Measurements from ENCODE around the gene AGAP3.

AGAP3 gene

GRCh38 chr7:151135525-151135845, 49.2 kb downstream of the AGAP3 start:
- DNase-seq (ENCODE audit: low spot score): no peak

GRCh38 chr7:151135866-151136843, 49.9 kb downstream of the AGAP3 start:
- no peak for DNase-seq (ENCODE audit: low spot score)

GRCh38 chr7:151137076-151137675, 50.9 kb downstream of the AGAP3 start:
- DNase-seq (ENCODE audit: low spot score): no peak

GRCh38 chr7:151137791-151138152, 51.5 kb downstream of the AGAP3 start:
- no peak for DNase-seq (ENCODE audit: low spot score)

- no peak for DNase-seq (ENCODE audit: low spot score)
These were observed 52.0 kb downstream of the AGAP3 start for GRCh38 chr7:151138153-151138851.

GRCh38 chr7:151139071-151139790, 53.0 kb downstream of the AGAP3 start:
- no peak for DNase-seq (ENCODE audit: low spot score)

- DNase-seq (ENCODE audit: low spot score): no peak
These were observed 53.5 kb downstream of the AGAP3 start for GRCh38 chr7:151139791-151140190.

GRCh38 chr7:151140826-151141225, 54.6 kb downstream of the AGAP3 start:
- no peak for DNase-seq (ENCODE audit: low spot score)

- DNase-seq (ENCODE audit: low spot score): no peak
These were observed 55.1 kb downstream of the AGAP3 start for GRCh38 chr7:151141311-151141854.

GRCh38 chr7:151141855-151142685, 55.8 kb downstream of the AGAP3 start:
- DNase-seq (ENCODE audit: low spot score): no peak

- no peak for DNase-seq (ENCODE audit: low spot score)
These were observed 56.4 kb downstream of the AGAP3 start for GRCh38 chr7:151142686-151143040.

- no peak for DNase-seq (ENCODE audit: low spot score)
These were observed 57.2 kb downstream of the AGAP3 start for GRCh38 chr7:151143261-151144015.

- no peak for DNase-seq (ENCODE audit: low spot score)
These were observed 58.1 kb downstream of the AGAP3 start for GRCh38 chr7:151144387-151144786.

- no peak for DNase-seq (ENCODE audit: low spot score)
These were observed 60.5 kb downstream of the AGAP3 start for GRCh38 chr7:151146761-151147160.

GRCh38 chr7:151148319-151149259, 62.3 kb downstream of the AGAP3 start:
- DNase-seq (ENCODE audit: low spot score): no peak

GRCh38 chr7:151150388-151150787, 64.1 kb downstream of the AGAP3 start:
- no peak for DNase-seq (ENCODE audit: low spot score)

GRCh38 chr7:151152643-151153513, 66.6 kb downstream of the AGAP3 start:
- DNase-seq (ENCODE audit: low spot score): no peak

- DNase-seq (ENCODE audit: low spot score): no peak
These were observed 71.5 kb downstream of the AGAP3 start for GRCh38 chr7:151157645-151158329.

Data from AG08396 (cell line).